ENCODE measurements around the gene GABRG3. TPM values are rescaled to one million over a fixed set of nuclear protein-coding genes. Genes with fewer than 3 reads are reported as not detected.

Gene GABRG3
- total and polyA plus RNA-seq, 10 of the 15 experiments (the other 5 are each of a cell fraction or from before 2014, with no cell fraction given): 0.15 TPM; not detected in 9

- TF ChIP-seq ZNF592 (IDR thresholded peaks at IDR 0.05) (no peak), IRF4 (IDR thresholded peaks at IDR 0.05; ENCODE audit: low read depth, low read length) (no peak), EP300 (IDR thresholded peaks at IDR 0.05; ENCODE audit: borderline replicate concordance in 1 of 2, control insufficient read depth in 1 of 2, low read depth in 2 of 2, low read length in 2 of 2) (no peak)
Measured at GRCh38 chr15:27441120-27441519, 470.1 kb downstream of the GABRG3 start (continued).

- ChIA-PET SMC1A (ENCODE audit: uncharacterized antibody, unreplicated experiment) (no interaction called here), POLR2A (no interaction called here), CTCF (no interaction called here), RAD21 (ENCODE audit: unreplicated experiment) (no interaction called here)
- Histone ChIP-seq H3K9me3 (replicated peaks; ENCODE audit: control insufficient read depth, insufficient read depth, low read length) (no peaks in the 10 kb centered on the region; the same call in 2 of the 3 replicates), H3K4me3 (no peak overlapping the region), H3K4me2 (ENCODE audit: control insufficient read depth, insufficient read depth) (no peak overlapping the region), H3K27ac (ENCODE audit: control insufficient read depth, insufficient read depth) (no peak overlapping the region), H2AFZ (ENCODE audit: control insufficient read depth, low read depth, low read length) (no peak overlapping the region), H3K9ac (ENCODE audit: control insufficient read depth, insufficient read depth, low read length) (no peak overlapping the region), H3K27me3 (replicated peaks in 1 of 2; ENCODE audit: control insufficient read depth in 2 of 2, insufficient read depth in 2 of 2, low read length in 1 of 2) (no peaks in the 10 kb centered on the region), H4K20me1 (ENCODE audit: control insufficient read depth, insufficient read depth) (no peaks in the 10 kb centered on the region), H3K79me2 (ENCODE audit: control insufficient read depth, insufficient read depth, low read length) (no peaks in the 10 kb centered on the region), H3K4me1 (ENCODE audit: control insufficient read depth, insufficient read depth, low read length) (no peaks in the 10 kb centered on the region), H3K36me3 (ENCODE audit: control insufficient read depth in 2 of 2, insufficient read depth in 2 of 2, low read length in 1 of 2) (no peaks in the 10 kb centered on the region)
- no TSS peak for BruUV-seq (replicated peaks)
- DNase-seq (ENCODE audit: low read depth, low spot score): no peak
- ATAC-seq: no peak
- intact Hi-C loops (cut with micrococcal nuclease; ENCODE audit: unreplicated experiment): no loop called here
- in situ Hi-C loops (cut with MboI): no loop called here
- FAIRE-seq: no peak
- 0% methylated on average over 5 of the region's 5 CpGs for WGBS (ENCODE audit: insufficient coverage, insufficient replicate concordance, low lambda C conversion rate, missing lambda C conversion rate)
- TF ChIP-seq MEF2A (IDR thresholded peaks at IDR 0.05; ENCODE audit: insufficient read depth, low read depth, low read length): no peak
- TF ChIP-seq SUPT20H (IDR thresholded peaks at IDR 0.05; ENCODE audit: borderline replicate concordance, control insufficient read depth, low read depth, low read length): no peak
- no peak for TF ChIP-seq MAX (IDR thresholded peaks at IDR 0.05; ENCODE audit: low read depth, low read length)
- TF ChIP-seq SIN3A (IDR thresholded peaks at IDR 0.05; ENCODE audit: low read depth, low read length): no peak
- no peak for TF ChIP-seq PBX3 (IDR thresholded peaks at IDR 0.05; ENCODE audit: insufficient replicate concordance, low read depth, low read length)
- TF ChIP-seq POLR2AphosphoS5 (IDR thresholded peaks at IDR 0.05; ENCODE audit: low read length): no peak
- no peak for TF ChIP-seq ETV6 (conservative IDR thresholded peaks at IDR 0.05 in 1 of 2, IDR thresholded peaks at IDR 0.05 in 1 of 2; ENCODE audit: borderline replicate concordance in 1 of 2, low read depth in 1 of 2)
- TF ChIP-seq FOXK2 (IDR thresholded peaks at IDR 0.05): no peak
- TF ChIP-seq CBX5 (IDR thresholded peaks at IDR 0.05; ENCODE audit: low read depth): no peak
- no peak for TF ChIP-seq YY1 (IDR thresholded peaks at IDR 0.05; ENCODE audit: low read depth, low read length)
- no peak for TF ChIP-seq ZBED1 (IDR thresholded peaks at IDR 0.05; ENCODE audit: borderline replicate concordance)
- TF ChIP-seq PML (IDR thresholded peaks at IDR 0.05; ENCODE audit: low read length): no peak
- no peak for TF ChIP-seq BRCA1 (IDR thresholded peaks at IDR 0.05; ENCODE audit: low read depth, low read length)
Measured at GRCh38 chr15:27448234-27448633, 477.3 kb downstream of the GABRG3 start.
